ENCODE measurements around the gene RNF144A. TPM values are rescaled to one million over a fixed set of nuclear protein-coding genes. Genes with fewer than 3 reads are reported as not detected.

The RNF144A gene
- total RNA-seq, 1 experiment from 2014 or later, result 13.0 TPM

DNA sequence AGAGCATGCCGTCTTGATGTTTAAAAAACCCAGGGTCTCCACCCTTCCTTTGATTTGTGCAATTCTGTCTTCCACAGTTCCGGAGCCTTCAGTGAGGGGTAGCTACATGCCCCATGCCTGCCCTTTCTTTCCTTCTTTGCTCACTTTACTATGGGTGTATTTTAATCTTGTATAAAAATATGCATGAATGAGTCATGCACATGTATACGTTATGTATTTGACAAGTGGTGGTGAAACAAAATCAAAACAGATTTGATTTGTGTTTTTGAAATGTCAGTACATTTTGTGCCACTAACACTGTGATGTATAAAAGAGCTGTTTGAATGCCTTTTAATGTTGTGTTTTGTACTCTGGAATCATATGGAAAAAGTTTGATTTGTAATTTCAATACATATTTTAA is 126.5 kb downstream of the RNF144A start:
- Histone ChIP-seq H3K9me2 (ENCODE audit: insufficient read depth) (no peaks in the 10 kb centered on the region), H3K4me2 (ENCODE audit: low read length) (no peak overlapping the region), H3K9ac (ENCODE audit: low read length) (no peak overlapping the region), H3K79me2 (ENCODE audit: insufficient read depth, low read length) (no peaks in the 10 kb centered on the region), H3K4me3 (replicated peaks in 1 of 2; ENCODE audit: low read depth in 1 of 2, low read length in 2 of 2) (no peak overlapping the region), H3K9me3 (ENCODE audit: control insufficient read depth in 1 of 2, insufficient read depth in 1 of 2, low read depth in 1 of 2, low read length in 2 of 2) (no peaks in the 10 kb centered on the region), H3K36me3 (ENCODE audit: control insufficient read depth in 1 of 2, insufficient read depth in 2 of 2, low read length in 2 of 2) (no peaks in the 10 kb centered on the region), H2AFZ (ENCODE audit: low read depth, low read length, poor library complexity, severe bottlenecking) (no peak overlapping the region), H3K27ac (ENCODE audit: low read depth, low read length) (no peak overlapping the region), H3K4me1 (ENCODE audit: control insufficient read depth in 1 of 2, insufficient read depth in 2 of 2, low read length in 2 of 2) (no peaks in the 10 kb centered on the region), H3K27me3 (ENCODE audit: insufficient read depth, low read length) (no peaks in the 10 kb centered on the region), H4K20me1 (ENCODE audit: insufficient read depth) (no peaks in the 10 kb centered on the region)
- no TSS peak for BruUV-seq (replicated peaks)
- ChIA-PET CTCF (interaction anchor here (0.8 to 2.4 kb wide), 5 partner anchors 32 to 175 kb away, joined by 3 to 22 read pairs (median 4); no protein-coding TSS in a partner anchor), RAD21 (ENCODE audit: low non-redundant PET in 1 of 2, low total read pairs in 2 of 2, uncharacterized antibody in 2 of 2, unreplicated experiment in 2 of 2) (no interaction called here), POLR2A (no interaction called here)
- DNase-seq (ENCODE audit: low read depth, low spot score) (no peak), ATAC-seq (no peak)
- TF ChIP-seq, protein P1, sequence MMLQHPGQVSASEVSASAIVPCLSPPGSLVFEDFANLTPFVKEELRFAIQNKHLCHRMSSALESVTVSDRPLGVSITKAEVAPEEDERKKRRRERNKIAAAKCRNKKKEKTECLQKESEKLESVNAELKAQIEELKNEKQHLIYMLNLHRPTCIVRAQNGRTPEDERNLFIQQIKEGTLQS (IDR thresholded peaks at IDR 0.05), result no peak
- no peak for TF ChIP-seq SIN3A (IDR thresholded peaks at IDR 0.05; ENCODE audit: low read depth)
- intact Hi-C loops (cut with micrococcal nuclease), result loop anchor here (1.0 to 10.0 kb wide), 3 partner anchors 126 to 219 kb away; partner anchors contain the start of gene RNF144A

DNA sequence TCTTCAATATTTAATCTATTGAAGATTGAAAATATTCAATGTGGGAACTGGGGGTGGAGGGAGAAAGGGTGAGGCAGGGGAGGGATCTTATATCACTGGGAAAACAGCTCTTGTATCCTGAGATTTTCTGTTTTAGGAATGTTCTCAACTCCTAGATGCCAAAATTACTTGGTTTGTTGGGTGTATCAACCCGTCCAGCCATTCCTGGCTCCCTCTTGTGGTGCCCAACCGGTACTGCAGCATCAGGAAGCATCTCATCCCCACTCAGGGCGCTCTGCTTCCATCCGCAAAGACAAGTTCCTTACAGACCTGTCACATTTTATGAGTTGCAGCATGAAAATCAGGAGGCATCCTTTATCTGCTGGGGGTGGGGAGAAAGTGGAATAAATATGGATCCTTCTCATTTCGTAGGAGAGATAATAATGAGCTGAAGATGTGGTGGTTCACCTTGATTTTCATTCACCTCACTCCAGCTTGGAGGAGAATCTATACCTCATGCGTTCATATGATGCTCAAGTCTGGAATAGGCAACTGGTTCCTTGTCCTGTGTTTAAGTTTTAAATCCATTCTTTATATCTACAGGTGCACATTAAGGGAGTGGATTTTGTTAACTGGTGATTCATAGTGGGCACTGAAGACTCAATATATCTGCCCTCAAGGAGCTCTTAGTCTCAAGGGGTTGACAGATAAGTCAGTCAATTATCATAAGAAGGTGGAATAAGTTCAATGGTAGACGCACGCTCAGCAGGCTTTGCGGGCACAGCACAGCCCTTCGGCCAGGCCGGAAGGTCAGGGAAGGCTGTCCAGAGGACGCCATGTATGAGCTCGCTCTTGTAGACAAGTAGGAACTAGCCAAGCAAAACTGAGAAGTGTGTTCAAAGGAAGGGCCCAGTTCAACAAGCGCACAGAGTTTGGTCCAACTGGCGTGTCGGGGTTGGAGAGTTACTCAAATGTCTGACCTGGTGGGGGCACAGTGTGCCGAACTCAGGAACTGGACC is 127.3 kb downstream of the RNF144A start:
- Histone ChIP-seq H3K4me2 (ENCODE audit: low read length) (no peak overlapping the region), H2AFZ (ENCODE audit: low read depth, low read length, poor library complexity, severe bottlenecking) (no peak overlapping the region), H4K20me1 (ENCODE audit: insufficient read depth) (no peaks in the 10 kb centered on the region), H3K4me3 (replicated peaks in 1 of 2; ENCODE audit: low read depth in 1 of 2, low read length in 2 of 2) (no peak overlapping the region), H3K36me3 (ENCODE audit: control insufficient read depth in 1 of 2, insufficient read depth in 2 of 2, low read length in 2 of 2) (no peaks in the 10 kb centered on the region), H3K4me1 (ENCODE audit: control insufficient read depth in 1 of 2, insufficient read depth in 2 of 2, low read length in 2 of 2) (no peaks in the 10 kb centered on the region), H3K27ac (ENCODE audit: low read depth, low read length) (no peak overlapping the region), H3K27me3 (ENCODE audit: insufficient read depth, low read length) (no peaks in the 10 kb centered on the region), H3K9me2 (ENCODE audit: insufficient read depth) (no peaks in the 10 kb centered on the region), H3K9ac (ENCODE audit: low read length) (no peak overlapping the region), H3K79me2 (ENCODE audit: insufficient read depth, low read length) (no peaks in the 10 kb centered on the region), H3K9me3 (ENCODE audit: control insufficient read depth in 1 of 2, insufficient read depth in 1 of 2, low read depth in 1 of 2, low read length in 2 of 2) (no peaks in the 10 kb centered on the region)
- ChIA-PET RAD21 (ENCODE audit: low non-redundant PET in 1 of 2, low total read pairs in 2 of 2, uncharacterized antibody in 2 of 2, unreplicated experiment in 2 of 2) (no interaction called here), POLR2A (no interaction called here), CTCF (interaction anchor here (0.8 to 2.4 kb wide), 5 partner anchors 33 to 176 kb away, joined by 3 to 22 read pairs (median 4); no protein-coding TSS in a partner anchor)
- BruUV-seq (replicated peaks), result no TSS peak
- ATAC-seq (peak; percentile 86), DNase-seq (ENCODE audit: low read depth, low spot score) (peak; percentile 15)
- TF ChIP-seq EZH2 (IDR thresholded peaks at IDR 0.05) (no peak), RAD21 (IDR thresholded peaks at IDR 0.05; ENCODE audit: low read depth) (peak; percentile 54)
- TF ChIP-seq, protein P2, sequence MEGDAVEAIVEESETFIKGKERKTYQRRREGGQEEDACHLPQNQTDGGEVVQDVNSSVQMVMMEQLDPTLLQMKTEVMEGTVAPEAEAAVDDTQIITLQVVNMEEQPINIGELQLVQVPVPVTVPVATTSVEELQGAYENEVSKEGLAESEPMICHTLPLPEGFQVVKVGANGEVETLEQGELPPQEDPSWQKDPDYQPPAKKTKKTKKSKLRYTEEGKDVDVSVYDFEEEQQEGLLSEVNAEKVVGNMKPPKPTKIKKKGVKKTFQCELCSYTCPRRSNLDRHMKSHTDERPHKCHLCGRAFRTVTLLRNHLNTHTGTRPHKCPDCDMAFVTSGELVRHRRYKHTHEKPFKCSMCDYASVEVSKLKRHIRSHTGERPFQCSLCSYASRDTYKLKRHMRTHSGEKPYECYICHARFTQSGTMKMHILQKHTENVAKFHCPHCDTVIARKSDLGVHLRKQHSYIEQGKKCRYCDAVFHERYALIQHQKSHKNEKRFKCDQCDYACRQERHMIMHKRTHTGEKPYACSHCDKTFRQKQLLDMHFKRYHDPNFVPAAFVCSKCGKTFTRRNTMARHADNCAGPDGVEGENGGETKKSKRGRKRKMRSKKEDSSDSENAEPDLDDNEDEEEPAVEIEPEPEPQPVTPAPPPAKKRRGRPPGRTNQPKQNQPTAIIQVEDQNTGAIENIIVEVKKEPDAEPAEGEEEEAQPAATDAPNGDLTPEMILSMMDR (IDR thresholded peaks at IDR 0.05 in 2 of 3, conservative IDR thresholded peaks at IDR 0.05 in 1 of 3; ENCODE audit: borderline replicate concordance in 1 of 3, insufficient read depth in 1 of 3, low read depth in 2 of 3, low read length in 2 of 3), result peak; percentile 65 to 98 (median 96)
- intact Hi-C loops (cut with micrococcal nuclease), result loop anchor here (1.0 to 10.0 kb wide), 3 partner anchors 127 to 220 kb away; partner anchors contain the start of gene RNF144A

Measured in HCT116 (cell line).